IMR-90 (cell line): ENCODE measurements around the gene TLCD5. TPM values are rescaled to one million over a fixed set of nuclear protein-coding genes. Genes with fewer than 3 reads are reported as not detected.

Experiments used
- ATAC-seq: fragments of 200-7000 bp; cut with Tn5 transposase; 2 replicates; pipeline ENCODE4 v1.9.1; 2020; ENCODE audit warnings: low read depth, mild to moderate bottlenecking, moderate library complexity
- BruUV-seq: library from RNA; stranded (reverse); fragments of 400-500 nt; replicated peaks from 2 replicates; lab custom pipeline; 2021; lab: Mats Ljungman, UMichigan
- CTCF ChIA-PET: fragments of 300-600 bp; formaldehyde crosslinking; extraction: SDS; loops from one replicate; lab custom pipeline; 2021; ENCODE audit warnings: antibody characterized with exemption; lab: Yijun Ruan, JAX
- POLR2A ChIA-PET: fragments of 300-600 bp; sonication (Branson Sonifier 250); formaldehyde crosslinking; loops from one replicate; lab custom pipeline; 2022; ENCODE audit warnings: antibody characterized with exemption; ENCODE audit not compliant: unreplicated experiment; lab: Charles Lee
- DNase-seq: peaks from one replicate; pipeline ENCODE4 v3.0.0; 2013
- H2AFZ ChIP-seq: replicated peaks from 2 replicates; pipeline ENCODE3; 2013; ENCODE audit warnings: low read length, mild to moderate bottlenecking; ENCODE audit not compliant: poor library complexity
- H2AK5ac ChIP-seq: 2 replicates; pipeline ENCODE4 v1.6.1; 2013; ENCODE audit warnings: low read depth, low read length, inconsistent platforms
- H2AK9ac ChIP-seq: replicated peaks from 2 replicates; pipeline ENCODE3; 2013; ENCODE audit warnings: mild to moderate bottlenecking, low read depth, low read length, moderate library complexity; ENCODE audit not compliant: poor library complexity
- H2BK120ac ChIP-seq: 2 replicates; pipeline ENCODE4 v1.6.1; 2013; ENCODE audit warnings: low read depth, low read length, inconsistent platforms
- H2BK15ac ChIP-seq: 3 replicates; pipeline ENCODE4 v1.6.1; 2013; ENCODE audit warnings: low read depth, low read length, inconsistent platforms
- H2BK20ac ChIP-seq: 2 replicates; pipeline ENCODE4 v1.6.1; 2013; ENCODE audit warnings: low read depth, mild to moderate bottlenecking, inconsistent platforms, low read length, moderate library complexity
- H2BK5ac ChIP-seq: 2 replicates; pipeline ENCODE4 v1.6.1; 2013; ENCODE audit warnings: mild to moderate bottlenecking, low read depth, low read length, inconsistent platforms; ENCODE audit not compliant: poor library complexity, severe bottlenecking
- H3K14ac ChIP-seq: replicated peaks from 2 replicates; pipeline ENCODE4 v1.6.1; 2013; ENCODE audit warnings: low read depth, low read length, inconsistent platforms
- H3K18ac ChIP-seq: 2 replicates; pipeline ENCODE4 v1.6.1; 2013; ENCODE audit warnings: low read depth, low read length, control low read depth
- H3K23ac ChIP-seq: 2 replicates; pipeline ENCODE4 v1.6.1; 2013; ENCODE audit warnings: low read depth, low read length, inconsistent platforms
- H3K27ac ChIP-seq: 2 replicates; pipeline ENCODE4 v1.5.1; 2013; ENCODE audit warnings: mild to moderate bottlenecking, control low read depth, low read length; ENCODE audit not compliant: insufficient read depth
- H3K27me3 ChIP-seq: 2 replicates; pipeline ENCODE4 v1.6.1; 2013; ENCODE audit warnings: low read length; ENCODE audit not compliant: control insufficient read depth, insufficient read depth
- H3K36me3 ChIP-seq: 2 replicates; pipeline ENCODE4 v1.6.1; 2013; ENCODE audit warnings: low read length, mixed read lengths; ENCODE audit not compliant: control insufficient read depth, insufficient read depth
- H3K4ac ChIP-seq: 2 replicates; pipeline ENCODE4 v1.6.1; 2013; ENCODE audit warnings: low read depth, low read length, inconsistent platforms
- H3K4me1 ChIP-seq: 2 replicates; pipeline ENCODE4 v1.6.1; 2013; ENCODE audit warnings: low read length, mixed read lengths; ENCODE audit not compliant: control insufficient read depth, insufficient read depth
- H3K4me2 ChIP-seq: 2 replicates; pipeline ENCODE4 v1.6.1; 2013; ENCODE audit warnings: low read depth, mild to moderate bottlenecking, control low read depth, low read length, moderate library complexity
- H3K4me3 ChIP-seq: 2 replicates; pipeline ENCODE4 v1.5.1; 2013; ENCODE audit warnings: low read depth, mild to moderate bottlenecking, control low read depth, low read length, moderate library complexity; ENCODE audit not compliant: insufficient read depth
- H3K56ac ChIP-seq: 2 replicates; pipeline ENCODE4 v1.6.1; 2013; ENCODE audit warnings: low read length, inconsistent platforms; ENCODE audit not compliant: insufficient read depth; ENCODE audit errors: extremely low read depth
- H3K79me1 ChIP-seq, 2 experiments: 2 replicates each; pipeline ENCODE4 v1.6.1; 2013; ENCODE audit warnings: low read length in 2 of 2, inconsistent platforms in 1 of 2, low read depth in 1 of 2
- H3K9ac ChIP-seq: 2 replicates; pipeline ENCODE4 v1.6.1; 2013; ENCODE audit warnings: low read depth, low read length, control low read depth
- H3K9me1 ChIP-seq: 2 replicates; pipeline ENCODE4 v1.6.1; 2013; ENCODE audit warnings: low read length, inconsistent platforms; ENCODE audit not compliant: insufficient read depth
- H3K9me3 ChIP-seq: 2 replicates; pipeline ENCODE4 v1.6.1; 2013; ENCODE audit warnings: low read length; ENCODE audit not compliant: control insufficient read depth, insufficient read depth
- H4K20me1 ChIP-seq: 2 replicates; pipeline ENCODE4 v1.6.1; 2013; ENCODE audit warnings: low read length, inconsistent platforms; ENCODE audit not compliant: insufficient read depth
- H4K5ac ChIP-seq: 2 replicates; pipeline ENCODE4 v1.6.1; 2013; ENCODE audit warnings: mild to moderate bottlenecking, low read depth, low read length, control low read depth
- H4K8ac ChIP-seq, 2 experiments: 2 replicates each; pipeline ENCODE4 v1.6.1; 2013; ENCODE audit warnings: low read depth in 2 of 2, low read length in 2 of 2, control low read depth in 1 of 2, inconsistent platforms in 1 of 2
- H4K91ac ChIP-seq: 2 replicates; pipeline ENCODE4 v1.6.1; 2013; ENCODE audit warnings: low read depth, low read length, inconsistent platforms; ENCODE audit not compliant: insufficient read depth
- BHLHE40 ChIP-seq: fragments of 150-350 bp; IDR thresholded peaks from 2 replicates; pipeline ENCODE4 v1.6.1; 2016; ENCODE audit warnings: mild to moderate bottlenecking, low read depth, low read length
- CEBPB ChIP-seq: IDR thresholded peaks from 2 replicates; pipeline ENCODE4 v1.6.1; 2012; ENCODE audit warnings: low read depth, low read length, improper control_type of control experiment
- CHD1 ChIP-seq: IDR thresholded peaks from 2 replicates; pipeline ENCODE4 v1.6.1; 2012; ENCODE audit warnings: low read depth, low read length, improper control_type of control experiment
- CTCF ChIP-seq: conservative IDR thresholded peaks from 2 replicates; pipeline ENCODE4 v1.5.1; 2012; ENCODE audit warnings: mild to moderate bottlenecking, low read depth, low read length, improper control_type of control experiment
- ELK1 ChIP-seq: fragments of 150-350 bp; IDR thresholded peaks from 2 replicates; pipeline ENCODE4 v1.6.1; 2016; ENCODE audit warnings: low read depth, mild to moderate bottlenecking, low read length, moderate library complexity, borderline replicate concordance
- FOS ChIP-seq: fragments of 150-350 bp; IDR thresholded peaks from 2 replicates; pipeline ENCODE4 v1.6.1; 2016; ENCODE audit warnings: low read depth, low read length
- MAFK ChIP-seq: IDR thresholded peaks from 2 replicates; pipeline ENCODE4 v1.6.1; 2012; ENCODE audit warnings: low read depth, low read length, improper control_type of control experiment
- MAZ ChIP-seq: IDR thresholded peaks from 2 replicates; pipeline ENCODE4 v1.6.1; 2012; ENCODE audit warnings: low read depth, mild to moderate bottlenecking, low read length, improper control_type of control experiment, moderate library complexity, borderline replicate concordance
- MXI1 ChIP-seq: IDR thresholded peaks from 2 replicates; pipeline ENCODE4 v1.6.1; 2012; ENCODE audit warnings: low read depth, mild to moderate bottlenecking, low read length, moderate library complexity, borderline replicate concordance
- NFE2L2 ChIP-seq: fragments of 150-350 bp; IDR thresholded peaks from 2 replicates; pipeline ENCODE4 v1.6.1; 2016; ENCODE audit warnings: low read depth, mild to moderate bottlenecking, low read length
- POLR2A ChIP-seq: IDR thresholded peaks from 2 replicates; pipeline ENCODE4 v1.6.1; 2012; ENCODE audit warnings: mild to moderate bottlenecking, low read depth, low read length
- RAD21 ChIP-seq: IDR thresholded peaks from 2 replicates; pipeline ENCODE4 v1.6.1; 2012; ENCODE audit warnings: low read length, improper control_type of control experiment
- RCOR1 ChIP-seq: IDR thresholded peaks from 2 replicates; pipeline ENCODE4 v1.6.1; 2012; ENCODE audit warnings: mild to moderate bottlenecking, low read length, improper control_type of control experiment; ENCODE audit not compliant: insufficient replicate concordance
- RFX5 ChIP-seq: IDR thresholded peaks from 2 replicates; pipeline ENCODE4 v1.8.0; 2012; ENCODE audit warnings: low read depth, mild to moderate bottlenecking, low read length, moderate library complexity
- SMC3 ChIP-seq: fragments of 150-350 bp; IDR thresholded peaks from 2 replicates; pipeline ENCODE4 v1.6.1; 2016; ENCODE audit warnings: low read depth, mild to moderate bottlenecking, antibody characterized with exemption, low read length, moderate library complexity
- USF2 ChIP-seq: fragments of 150-350 bp; IDR thresholded peaks from 2 replicates; pipeline ENCODE4 v1.6.1; 2017; ENCODE audit warnings: mild to moderate bottlenecking, antibody characterized with exemption, low read length, low read depth
- WGBS, 2 experiments: methylation state at CpG; one replicate each; pipeline versions ENCODE4 v1.1.5 to v1.1.7; 2013; ENCODE audit warnings: missing lambda C conversion rate in 2 of 2; ENCODE audit not compliant: insufficient read length in 1 of 2; ENCODE audit errors: extremely low coverage in 2 of 2; 5-methylcytosine and 5-hydroxymethylcytosine counted together
- dilution Hi-C: fragments of 300-500 bp; cut with HindIII; formaldehyde crosslinking; loops from one replicate; pipeline ENCODE4 v1.14.3; 2018; ENCODE audit warnings: low sequenced_read_pairs; ENCODE audit not compliant: unreplicated experiment
- in situ Hi-C: fragments of 300-500 bp; cut with MboI; formaldehyde crosslinking; loops from 3 replicates; pipeline ENCODE4 v1.14.3; 2019; ENCODE audit warnings: low sequenced_read_pairs, inconsistent platforms, mixed read lengths
- intact Hi-C: fragments of 100-400 bp; cut with micrococcal nuclease; formaldehyde crosslinking; loops from 2 replicates; pipeline ENCODE4 v1.10.0; 2022
- polyA plus RNA-seq, 3 experiments: library from polyadenylated mRNA; depleted of rRNA; stranded (reverse); fragments of >200 nt; gene quantifications; 2 replicates each; pipeline ENCODE4 v1.2.3, GENCODE V29; 2012; ENCODE audit warnings: low replicate concordance in 1 of 3
- total RNA-seq: library from RNA; depleted of rRNA; stranded (reverse); fragments of >200 nt; gene quantifications from 2 replicates; pipeline ENCODE4 v1.2.3, GENCODE V29; 2012

TLCD5 gene
- total and polyA plus RNA-seq, 2 of the 4 experiments (the other 2 are of a cell fraction) = 9.5 to 11.5 TPM

GRCh38 chr11:120307476-120307875 is 17.6 kb upstream of the TLCD5 start:
- no peaks in the 10 kb centered on the region for H3K79me1 ChIP-seq
- no peak overlapping the region for H3K4ac ChIP-seq
- no peak overlapping the region for H3K4me2 ChIP-seq
- no peak overlapping the region for H4K91ac ChIP-seq
- intact Hi-C loops (no loop called here), dilution Hi-C loops (no loop called here), in situ Hi-C loops (loop anchor here (25.0 kb wide), 1 partner anchor 380 kb away; no protein-coding TSS in a partner anchor)
- peak overlapping the region; percentile 87 for H2AFZ ChIP-seq
- ChIA-PET CTCF (no interaction called here), POLR2A (no interaction called here)
- H3K18ac ChIP-seq = no peak overlapping the region
- H2AK5ac ChIP-seq = no peak overlapping the region
- 100% methylated on average over 2 of the region's 11 CpGs; no CpG with 5 or more reads in 1 of the 2 experiments for WGBS, 2 experiments
- no peak overlapping the region for H2BK20ac ChIP-seq
- H2BK5ac ChIP-seq = no peak overlapping the region
- peaks cover 15% of the 10 kb centered on the region for H3K27me3 ChIP-seq
- TF ChIP-seq RCOR1 = no peak
- TF ChIP-seq CTCF = no peak
- TF ChIP-seq NFE2L2 = no peak
- no peak for TF ChIP-seq ELK1
- TF ChIP-seq POLR2A = no peak
- TF ChIP-seq FOS = no peak
- no peak for TF ChIP-seq USF2
- TF ChIP-seq MAFK = no peak
- TF ChIP-seq MAZ = no peak
- no peak for TF ChIP-seq MXI1
- no peak for TF ChIP-seq RAD21
- TF ChIP-seq SMC3 = no peak
- TF ChIP-seq CHD1 = no peak
- TF ChIP-seq BHLHE40 = no peak
- TF ChIP-seq CEBPB = no peak
- no peak for TF ChIP-seq RFX5
- DNase-seq (no peak), ATAC-seq (no peak)
- no peak overlapping the region for H2BK15ac ChIP-seq
- H3K23ac ChIP-seq = no peak overlapping the region
- H3K4me1 ChIP-seq = peaks cover 6% of the 10 kb centered on the region; the same call in 1 of the 2 replicates
- H4K8ac ChIP-seq = no peak overlapping the region
- H3K14ac ChIP-seq = no peak overlapping the region
- H2AK9ac ChIP-seq = no peak overlapping the region
- H4K20me1 ChIP-seq = no peaks in the 10 kb centered on the region
- H3K27ac ChIP-seq = no peak overlapping the region
- no peak overlapping the region for H2BK120ac ChIP-seq
- no peak overlapping the region for H3K56ac ChIP-seq
- no peaks in the 10 kb centered on the region for H3K36me3 ChIP-seq
- no peak overlapping the region for H3K4me3 ChIP-seq
- no peak overlapping the region for H3K9ac ChIP-seq
- BruUV-seq = no TSS peak
- no peak overlapping the region for H4K5ac ChIP-seq
- no peaks in the 10 kb centered on the region for H3K9me3 ChIP-seq
- H3K9me1 ChIP-seq = peaks cover 22% of the 10 kb centered on the region; the same call in 1 of the 2 replicates
